ENCODE results near the gene MOV10L1.
"Not testable (repeated sequence)": the region's sequence is repeated elsewhere in the genome, so short reads cannot be mapped to it uniquely, and the experiment has no call there.

The MOV10L1 gene

GRCh38 chr22:50078246-50078645, 11.6 kb upstream of the MOV10L1 start:
- DNase-seq (ENCODE audit: low read depth) = no peak

GRCh38 chr22:50078761-50079160, 11.0 kb upstream of the MOV10L1 start:
- DNase-seq (ENCODE audit: low read depth) = no peak

GRCh38 chr22:50080077-50080465, 9.7 kb upstream of the MOV10L1 start:
- no peak for DNase-seq (ENCODE audit: low read depth)

- DNase-seq (ENCODE audit: low read depth) = no peak
Measured at GRCh38 chr22:50081426-50082196, 8.2 kb upstream of the MOV10L1 start.

- DNase-seq (ENCODE audit: low read depth) = no peak
Measured at GRCh38 chr22:50082197-50082715, 7.5 kb upstream of the MOV10L1 start.

GRCh38 chr22:50082961-50083461, 6.8 kb upstream of the MOV10L1 start:
- no peak for DNase-seq (ENCODE audit: low read depth)

GRCh38 chr22:50083462-50084079, 6.2 kb upstream of the MOV10L1 start:
- DNase-seq (ENCODE audit: low read depth) = no peak

- DNase-seq (ENCODE audit: low read depth) = no peak
Measured at GRCh38 chr22:50084080-50084477, 5.7 kb upstream of the MOV10L1 start.

- no peak for DNase-seq (ENCODE audit: low read depth)
Measured at GRCh38 chr22:50084614-50085021, 5.2 kb upstream of the MOV10L1 start.

GRCh38 chr22:50085211-50085972, 4.4 kb upstream of the MOV10L1 start, which contains the start of gene MLC1:
MLC1 (minus strand) TSS chr22:50085426; CDS start chr22:50084902, 524 bp downstream.
- DNase-seq (ENCODE audit: low read depth) = peak; percentile 59

GRCh38 chr22:50086526-50086925, 3.3 kb upstream of the MOV10L1 start:
- DNase-seq (ENCODE audit: low read depth) = peak; percentile 81

GRCh38 chr22:50086975-50087374, 2.8 kb upstream of the MOV10L1 start:
- not testable (repeated sequence) for DNase-seq (ENCODE audit: low read depth)

- DNase-seq (ENCODE audit: low read depth) = no peak
Measured at GRCh38 chr22:50087646-50088045, 2.2 kb upstream of the MOV10L1 start.

- DNase-seq (ENCODE audit: low read depth) = no peak
Measured at GRCh38 chr22:50088096-50088495, 1.7 kb upstream of the MOV10L1 start.

GRCh38 chr22:50089231-50089630, 575 bp upstream of the MOV10L1 start:
- DNase-seq (ENCODE audit: low read depth) = no peak

GRCh38 chr22:50090412-50090714, 557 bp downstream of the MOV10L1 start:
- no peak for DNase-seq (ENCODE audit: low read depth)

GRCh38 chr22:50091092-50091768, 1.4 kb downstream of the MOV10L1 start:
- DNase-seq (ENCODE audit: low read depth) = no peak

GRCh38 chr22:50092342-50092741, 2.5 kb downstream of the MOV10L1 start:
- no peak for DNase-seq (ENCODE audit: low read depth)

- no peak for DNase-seq (ENCODE audit: low read depth)
Measured at GRCh38 chr22:50098052-50098451, 8.2 kb downstream of the MOV10L1 start.

- DNase-seq (ENCODE audit: low read depth) = no peak
Measured at GRCh38 chr22:50101870-50102565, 12.2 kb downstream of the MOV10L1 start.

GRCh38 chr22:50102946-50103345, 13.1 kb downstream of the MOV10L1 start:
- DNase-seq (ENCODE audit: low read depth) = peak; percentile 11
